ENCODE data around the gene MRPS34.

Gene MRPS34

GRCh38 chr16:1727651-1728624 is 45.0 kb downstream of the MRPS34 start:
- H3K27ac ChIP-seq, result no peak overlapping the region
- TF ChIP-seq, protein P1, sequence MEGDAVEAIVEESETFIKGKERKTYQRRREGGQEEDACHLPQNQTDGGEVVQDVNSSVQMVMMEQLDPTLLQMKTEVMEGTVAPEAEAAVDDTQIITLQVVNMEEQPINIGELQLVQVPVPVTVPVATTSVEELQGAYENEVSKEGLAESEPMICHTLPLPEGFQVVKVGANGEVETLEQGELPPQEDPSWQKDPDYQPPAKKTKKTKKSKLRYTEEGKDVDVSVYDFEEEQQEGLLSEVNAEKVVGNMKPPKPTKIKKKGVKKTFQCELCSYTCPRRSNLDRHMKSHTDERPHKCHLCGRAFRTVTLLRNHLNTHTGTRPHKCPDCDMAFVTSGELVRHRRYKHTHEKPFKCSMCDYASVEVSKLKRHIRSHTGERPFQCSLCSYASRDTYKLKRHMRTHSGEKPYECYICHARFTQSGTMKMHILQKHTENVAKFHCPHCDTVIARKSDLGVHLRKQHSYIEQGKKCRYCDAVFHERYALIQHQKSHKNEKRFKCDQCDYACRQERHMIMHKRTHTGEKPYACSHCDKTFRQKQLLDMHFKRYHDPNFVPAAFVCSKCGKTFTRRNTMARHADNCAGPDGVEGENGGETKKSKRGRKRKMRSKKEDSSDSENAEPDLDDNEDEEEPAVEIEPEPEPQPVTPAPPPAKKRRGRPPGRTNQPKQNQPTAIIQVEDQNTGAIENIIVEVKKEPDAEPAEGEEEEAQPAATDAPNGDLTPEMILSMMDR (conservative IDR thresholded peaks at IDR 0.05), result no peak
- TF ChIP-seq ZFX (IDR thresholded peaks at IDR 0.05), result no peak

- TF ChIP-seq, protein P1 (conservative IDR thresholded peaks at IDR 0.05), result no peak
- TF ChIP-seq ZFX (IDR thresholded peaks at IDR 0.05), result no peak
- no peak overlapping the region for H3K27ac ChIP-seq
Measured at GRCh38 chr16:1726661-1727502, 46.1 kb downstream of the MRPS34 start.

DNA sequence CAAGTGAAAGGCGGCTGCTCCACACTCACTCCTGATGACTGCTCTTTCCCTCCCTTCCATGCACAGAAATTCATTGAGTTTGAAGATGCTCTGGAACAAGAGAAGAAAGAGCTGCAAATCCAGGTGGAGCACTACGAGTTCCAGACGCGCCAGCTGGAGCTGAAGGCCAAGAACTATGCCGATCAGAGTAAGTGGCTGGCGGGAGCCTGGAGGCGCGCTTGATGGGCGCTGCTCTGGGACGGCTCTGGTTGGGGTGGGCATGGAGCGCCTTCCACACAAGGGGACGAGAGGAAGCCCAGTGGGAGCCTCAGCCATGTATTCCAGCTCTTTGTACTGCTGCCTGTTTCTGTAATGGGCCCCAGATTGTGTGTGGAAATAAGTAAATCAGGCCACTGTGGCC is 48.4 kb downstream of the MRPS34 start:
- TF ChIP-seq ZFX (IDR thresholded peaks at IDR 0.05), result no peak
- TF ChIP-seq, protein P1 (conservative IDR thresholded peaks at IDR 0.05), result no peak
- no peak overlapping the region; the same call in 1 of the 2 replicates for H3K27ac ChIP-seq

DNA sequence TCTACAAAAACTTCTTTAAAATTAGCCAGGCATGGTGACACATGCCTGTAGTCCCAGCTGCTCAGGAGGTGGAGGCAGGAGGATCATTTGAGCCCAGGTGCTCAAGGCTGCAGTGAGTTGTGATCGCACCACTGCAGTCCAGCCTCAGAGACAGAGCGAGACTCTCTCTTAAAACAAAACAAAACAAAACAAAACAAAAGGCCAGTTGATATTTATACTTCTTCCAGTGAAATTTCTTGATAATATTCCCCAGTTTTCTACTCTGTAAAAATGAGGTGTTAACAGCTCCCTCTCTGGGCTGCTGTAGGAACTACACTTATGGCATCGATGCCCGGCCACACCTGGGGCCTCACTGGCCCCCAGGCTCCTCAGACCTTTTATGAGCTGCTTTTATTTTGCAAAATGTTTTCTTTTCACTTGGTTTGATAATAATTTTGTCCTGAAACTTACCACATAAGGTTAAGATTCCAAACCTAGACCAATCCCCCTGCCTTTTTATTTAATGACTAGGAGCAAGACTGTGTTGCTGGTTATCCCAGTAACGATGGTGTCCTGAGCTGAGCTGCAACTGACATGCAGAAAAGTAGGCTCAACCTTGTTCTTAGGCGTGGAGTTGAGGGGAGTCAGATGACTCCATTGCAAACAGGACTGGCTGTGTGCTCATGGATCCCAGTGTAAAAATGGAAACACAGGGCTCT is 49.3 kb downstream of the MRPS34 start:
- TF ChIP-seq, protein P1 (conservative IDR thresholded peaks at IDR 0.05), result peak; percentile 87
- TF ChIP-seq ZFX (IDR thresholded peaks at IDR 0.05), result no peak

More for the DNA sequence above, 49.3 kb downstream of the MRPS34 start:
- peak overlapping the region; percentile 2; the same call in 1 of the 2 replicates for H3K27ac ChIP-seq
